Activated CD8-positive, alpha-beta memory T cell treated with anti-CD3 and anti-CD28 coated beads, Interleukin-2, amount 10 ng/mL, durations not matched to agents 7 days and 5 days (primary cell): ENCODE results near the gene CNGB1. TPM values are rescaled to one million over a fixed set of nuclear protein-coding genes. Genes with fewer than 3 reads are reported as not detected.
"Not testable (repeated sequence)": the region's sequence is repeated elsewhere in the genome, so short reads cannot be mapped to it uniquely, and the experiment has no call there.

ENCODE experiments used
- ATAC-seq: fragments of 150-1000 bp; cut with Tn5 transposase; one replicate; pipeline ENCODE4 v1.10.0; 2021; ENCODE audit warnings: moderate library complexity
- CTCF ChIA-PET: fragments of 350-600 bp; sonication (Branson Sonifier 250); formaldehyde crosslinking; loops from one replicate; lab custom pipeline; 2021; ENCODE audit warnings: antibody characterized with exemption; lab: Charles Lee
- DNase-seq: peaks from one replicate; pipeline ENCODE4 v3.0.0-alpha.2; 2020
- H3K27ac Mint-ChIP-seq: one replicate; pipeline ENCODE4 v1.8.0; 2021; ENCODE audit warnings: mild to moderate bottlenecking, mixed read lengths
- H3K27me3 Mint-ChIP-seq: one replicate; pipeline ENCODE4 v1.8.0; 2021; ENCODE audit warnings: mixed read lengths
- H3K36me3 Mint-ChIP-seq: one replicate; pipeline ENCODE4 v1.8.0; 2021; ENCODE audit warnings: mild to moderate bottlenecking, mixed read lengths
- H3K4me1 Mint-ChIP-seq: one replicate; pipeline ENCODE4 v1.8.0; 2021; ENCODE audit warnings: mixed read lengths
- H3K4me3 Mint-ChIP-seq: one replicate; pipeline ENCODE4 v1.8.0; 2021; ENCODE audit warnings: mild to moderate bottlenecking, moderate library complexity, mixed read lengths
- H3K9me3 Mint-ChIP-seq: one replicate; pipeline ENCODE4 v1.8.0; 2022; ENCODE audit warnings: low read depth, mixed read lengths
- total RNA-seq, 2 experiments: library from RNA; stranded (reverse); gene quantifications; one replicate each; pipeline ENCODE4 v1.2.3, GENCODE V29; 2021

The CNGB1 gene
- not detected for total RNA-seq

GRCh38 chr16:57970970-57971369, at the start of gene CNGB1:
TSS of gene CNGB1 (minus strand) at chr16:57971128. CDS start at chr16:57967286, 3,842 bp downstream.
- Mint-ChIP-seq H3K9me3 (no peaks in the 10 kb centered on the region), H3K27ac (no peak within 1 kb of the TSS), H3K27me3 (no peaks in the 10 kb centered on the region), H3K36me3 (no peaks in the 10 kb centered on the region), H3K4me1 (no peaks in the 10 kb centered on the region), H3K4me3 (no peak within 1 kb of the TSS)
- DNase-seq, result no peak
- CTCF ChIA-PET, result interaction anchor here (1.8 kb wide), 1 partner anchor 38 kb away, joined by 4 read pairs; no protein-coding TSS in a partner anchor
- ATAC-seq, result no peak

GRCh38 chr16:58019866-58020538, 49.1 kb upstream of the CNGB1 start:
- ATAC-seq (no peak), DNase-seq (no peak)
- Mint-ChIP-seq H3K9me3 (no peaks in the 10 kb centered on the region), H3K27ac (peak overlapping the region; percentile 66), H3K36me3 (peaks cover 2% of the 10 kb centered on the region), H3K4me3 (no peak overlapping the region), H3K27me3 (peaks cover 7% of the 10 kb centered on the region), H3K4me1 (peaks cover 20% of the 10 kb centered on the region)
- CTCF ChIA-PET, result interaction anchor here (0.8 kb wide), 1 partner anchor 8 kb away, joined by 3 read pairs; no protein-coding TSS in a partner anchor

DNA sequence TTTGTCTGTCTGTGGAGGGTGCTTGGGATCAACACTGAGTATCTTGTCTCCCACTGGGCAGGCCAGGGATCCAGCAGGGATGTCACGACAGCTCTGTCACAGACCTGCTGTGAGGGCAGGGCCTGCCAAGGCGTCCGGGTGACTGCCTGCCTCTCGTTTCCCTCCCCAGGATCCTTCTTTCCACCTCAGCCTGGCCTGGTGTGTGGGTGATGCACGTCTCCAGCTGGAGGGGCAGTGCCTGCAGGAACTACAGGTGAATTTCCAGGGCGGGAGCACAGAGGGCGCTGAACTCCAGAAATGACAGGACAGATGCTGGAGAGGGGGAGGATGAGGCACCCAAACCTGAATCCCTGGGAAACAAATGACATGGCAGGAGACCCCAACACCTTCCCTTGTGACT, 47.9 kb upstream of the CNGB1 start:
- H3K9me3 Mint-ChIP-seq, result no peaks in the 10 kb centered on the region
- no peaks in the 10 kb centered on the region for H3K27me3 Mint-ChIP-seq
- H3K4me1 Mint-ChIP-seq, result peaks cover 13% of the 10 kb centered on the region
- DNase-seq, result no peak
- H3K4me3 Mint-ChIP-seq, result no peak overlapping the region
- H3K36me3 Mint-ChIP-seq, result peaks cover 2% of the 10 kb centered on the region
- ATAC-seq, result no peak
- CTCF ChIA-PET, result interaction anchor here (1.0 kb wide), 1 partner anchor 105 kb away, joined by 3 read pairs; no protein-coding TSS in a partner anchor
- no peak overlapping the region for H3K27ac Mint-ChIP-seq

DNA sequence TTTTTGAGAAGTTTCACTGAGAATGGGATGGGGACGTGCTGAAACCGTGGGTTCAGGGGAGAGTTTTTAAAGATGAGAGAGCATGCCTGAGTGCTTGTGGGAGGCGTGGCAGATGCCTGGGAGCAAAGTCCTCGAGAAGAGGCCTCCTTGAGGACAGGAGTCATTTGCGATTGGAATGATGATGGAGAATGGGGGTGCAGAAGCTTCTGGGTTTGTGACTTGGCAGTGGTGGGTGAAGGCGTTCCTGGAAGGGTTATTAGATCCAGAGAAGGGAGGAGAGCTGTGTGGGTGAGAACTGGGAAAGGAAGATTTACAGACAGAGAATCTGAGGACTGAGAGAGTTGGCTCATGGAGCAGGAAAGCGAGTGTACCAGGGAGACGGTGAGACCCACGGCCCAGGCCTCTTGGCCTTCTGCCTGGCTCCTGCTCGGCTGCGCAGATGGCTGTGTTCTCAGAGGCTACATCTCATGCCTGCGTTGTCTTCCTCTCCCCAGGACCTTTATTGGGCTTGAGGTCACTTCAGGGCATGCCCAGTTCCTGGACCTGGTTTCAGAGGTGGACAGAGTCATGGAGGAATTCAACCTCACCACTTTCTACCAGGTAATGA, 46.0 kb upstream of the CNGB1 start:
- no peak overlapping the region for H3K27ac Mint-ChIP-seq
- DNase-seq (no peak), ATAC-seq (no peak)
- H3K9me3 Mint-ChIP-seq, result no peaks in the 10 kb centered on the region
- CTCF ChIA-PET, result no interaction called here
- H3K27me3 Mint-ChIP-seq, result no peaks in the 10 kb centered on the region
- no peak overlapping the region for H3K4me3 Mint-ChIP-seq
- H3K4me1 Mint-ChIP-seq, result peaks cover 13% of the 10 kb centered on the region
- H3K36me3 Mint-ChIP-seq, result peaks cover 2% of the 10 kb centered on the region

- CTCF ChIA-PET, result interaction anchor here (0.7 to 2.2 kb wide), 3 partner anchors 11 to 114 kb away, joined by 3 to 9 read pairs (median 6); partner anchors contain the start of gene USB1
- peaks cover 15% of the 10 kb centered on the region for H3K36me3 Mint-ChIP-seq
- no peak for ATAC-seq
- H3K4me3 Mint-ChIP-seq, result no peak overlapping the region
- H3K9me3 Mint-ChIP-seq, result no peaks in the 10 kb centered on the region
- no peak for DNase-seq
- no peaks in the 10 kb centered on the region for H3K4me1 Mint-ChIP-seq
- H3K27me3 Mint-ChIP-seq, result no peaks in the 10 kb centered on the region
- no peak overlapping the region for H3K27ac Mint-ChIP-seq
These were observed 42.5 kb upstream of the CNGB1 start for GRCh38 chr16:58013201-58013956.

GRCh38 chr16:58012481-58012880, 41.6 kb upstream of the CNGB1 start:
- DNase-seq, result no peak
- Mint-ChIP-seq H3K27ac (no peak overlapping the region), H3K9me3 (no peaks in the 10 kb centered on the region), H3K27me3 (no peaks in the 10 kb centered on the region), H3K4me3 (no peak overlapping the region), H3K4me1 (no peaks in the 10 kb centered on the region), H3K36me3 (peaks cover 15% of the 10 kb centered on the region)
- CTCF ChIA-PET, result interaction anchor here (1.7 to 2.2 kb wide), 2 partner anchors 11 to 12 kb away, joined by 6 to 9 read pairs; partner anchors contain the start of gene USB1
- ATAC-seq, result no peak

- H3K27me3 Mint-ChIP-seq, result no peaks in the 10 kb centered on the region
- H3K4me3 Mint-ChIP-seq, result no peak overlapping the region
- no peak overlapping the region for H3K27ac Mint-ChIP-seq
- no peaks in the 10 kb centered on the region for H3K4me1 Mint-ChIP-seq
- H3K36me3 Mint-ChIP-seq, result peaks cover 21% of the 10 kb centered on the region
- H3K9me3 Mint-ChIP-seq, result no peaks in the 10 kb centered on the region
- CTCF ChIA-PET, result no interaction called here
- DNase-seq (no peak), ATAC-seq (no peak)
These were observed 40.7 kb upstream of the CNGB1 start for GRCh38 chr16:58011652-58012051.

- CTCF ChIA-PET, result interaction anchor here (0.7 kb wide), 1 partner anchor 104 kb away, joined by 3 read pairs; no protein-coding TSS in a partner anchor
- Mint-ChIP-seq H3K27ac (no peak overlapping the region), H3K4me3 (no peak overlapping the region), H3K27me3 (no peaks in the 10 kb centered on the region), H3K36me3 (peaks cover 26% of the 10 kb centered on the region), H3K9me3 (no peaks in the 10 kb centered on the region), H3K4me1 (no peaks in the 10 kb centered on the region)
- no peak for ATAC-seq
- no peak for DNase-seq
These were observed 40.0 kb upstream of the CNGB1 start for GRCh38 chr16:58010886-58011285.

GRCh38 chr16:58009856-58010416, 39.0 kb upstream of the CNGB1 start:
- H3K4me3 Mint-ChIP-seq, result no peak overlapping the region
- DNase-seq, result no peak
- CTCF ChIA-PET, result interaction anchor here (1.6 to 1.9 kb wide), 2 partner anchors 10 to 252 kb away, joined by 3 to 5 read pairs; no protein-coding TSS in a partner anchor
- H3K9me3 Mint-ChIP-seq, result no peaks in the 10 kb centered on the region
- peaks cover 30% of the 10 kb centered on the region for H3K36me3 Mint-ChIP-seq
- no peaks in the 10 kb centered on the region for H3K4me1 Mint-ChIP-seq
- ATAC-seq, result no peak
- H3K27me3 Mint-ChIP-seq, result no peaks in the 10 kb centered on the region
- H3K27ac Mint-ChIP-seq, result no peak overlapping the region

GRCh38 chr16:58004736-58005135, 33.8 kb upstream of the CNGB1 start:
- not testable (repeated sequence) for H3K27me3 Mint-ChIP-seq, H3K9me3 Mint-ChIP-seq, ATAC-seq, H3K4me3 Mint-ChIP-seq, H3K27ac Mint-ChIP-seq, DNase-seq
- CTCF ChIA-PET, result interaction anchor here (0.9 to 3.5 kb wide), 4 partner anchors 10 to 105 kb away, joined by 3 to 17 read pairs (median 4); no protein-coding TSS in a partner anchor
- Mint-ChIP-seq H3K36me3 (peaks cover 33% of the 10 kb centered on the region), H3K4me1 (peaks cover 28% of the 10 kb centered on the region)

DNA sequence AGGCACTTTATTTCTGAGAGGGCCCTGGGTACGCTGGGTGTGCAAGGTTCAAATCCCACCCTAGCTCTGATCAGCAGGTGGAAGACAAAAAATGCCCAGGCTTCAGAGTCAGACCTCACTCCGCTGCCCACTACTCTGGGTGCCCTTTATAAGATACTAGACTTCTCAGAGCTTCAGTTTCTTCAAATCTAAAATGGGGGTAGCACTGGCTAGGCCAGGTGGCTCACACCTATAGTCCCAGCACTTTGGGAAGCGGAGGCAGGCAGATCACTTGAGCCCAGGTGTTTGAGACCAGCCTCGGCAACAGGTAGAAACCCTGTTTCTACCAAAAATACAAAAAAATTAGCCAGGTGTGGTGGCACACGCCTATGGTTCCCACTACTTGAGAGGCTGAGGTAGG, 32.0 kb upstream of the CNGB1 start:
- Mint-ChIP-seq H3K36me3 (peaks cover 30% of the 10 kb centered on the region), H3K27me3 (no peaks in the 10 kb centered on the region), H3K27ac (peak overlapping the region; percentile 32), H3K4me1 (peaks cover 44% of the 10 kb centered on the region), H3K9me3 (no peaks in the 10 kb centered on the region), H3K4me3 (no peak overlapping the region)
- CTCF ChIA-PET, result interaction anchor here (0.6 to 5.0 kb wide), 2 partner anchors 16 to 126 kb away, joined by 3 to 34 read pairs; no protein-coding TSS in a partner anchor
- ATAC-seq (no peak), DNase-seq (no peak)

GRCh38 chr16:58002416-58002800, 31.5 kb upstream of the CNGB1 start:
- CTCF ChIA-PET, result interaction anchor here (0.6 to 5.7 kb wide), 7 partner anchors 11 to 425 kb away, joined by 3 to 64 read pairs (median 5); no protein-coding TSS in a partner anchor
- H3K4me3 Mint-ChIP-seq, result no peak overlapping the region
- no peaks in the 10 kb centered on the region for H3K27me3 Mint-ChIP-seq
- no peak for DNase-seq
- ATAC-seq, result no peak
- H3K4me1 Mint-ChIP-seq, result peaks cover 49% of the 10 kb centered on the region
- H3K27ac Mint-ChIP-seq, result no peak overlapping the region
- H3K9me3 Mint-ChIP-seq, result no peaks in the 10 kb centered on the region
- peaks cover 33% of the 10 kb centered on the region for H3K36me3 Mint-ChIP-seq
